RKO (cell line): ENCODE results near the gene POU3F2.

Experiments
- DNase-seq: peaks from one replicate; pipeline ENCODE4 v3.0.0-alpha.2; 2016; ENCODE audit warnings: low spot score

Gene POU3F2

DNA sequence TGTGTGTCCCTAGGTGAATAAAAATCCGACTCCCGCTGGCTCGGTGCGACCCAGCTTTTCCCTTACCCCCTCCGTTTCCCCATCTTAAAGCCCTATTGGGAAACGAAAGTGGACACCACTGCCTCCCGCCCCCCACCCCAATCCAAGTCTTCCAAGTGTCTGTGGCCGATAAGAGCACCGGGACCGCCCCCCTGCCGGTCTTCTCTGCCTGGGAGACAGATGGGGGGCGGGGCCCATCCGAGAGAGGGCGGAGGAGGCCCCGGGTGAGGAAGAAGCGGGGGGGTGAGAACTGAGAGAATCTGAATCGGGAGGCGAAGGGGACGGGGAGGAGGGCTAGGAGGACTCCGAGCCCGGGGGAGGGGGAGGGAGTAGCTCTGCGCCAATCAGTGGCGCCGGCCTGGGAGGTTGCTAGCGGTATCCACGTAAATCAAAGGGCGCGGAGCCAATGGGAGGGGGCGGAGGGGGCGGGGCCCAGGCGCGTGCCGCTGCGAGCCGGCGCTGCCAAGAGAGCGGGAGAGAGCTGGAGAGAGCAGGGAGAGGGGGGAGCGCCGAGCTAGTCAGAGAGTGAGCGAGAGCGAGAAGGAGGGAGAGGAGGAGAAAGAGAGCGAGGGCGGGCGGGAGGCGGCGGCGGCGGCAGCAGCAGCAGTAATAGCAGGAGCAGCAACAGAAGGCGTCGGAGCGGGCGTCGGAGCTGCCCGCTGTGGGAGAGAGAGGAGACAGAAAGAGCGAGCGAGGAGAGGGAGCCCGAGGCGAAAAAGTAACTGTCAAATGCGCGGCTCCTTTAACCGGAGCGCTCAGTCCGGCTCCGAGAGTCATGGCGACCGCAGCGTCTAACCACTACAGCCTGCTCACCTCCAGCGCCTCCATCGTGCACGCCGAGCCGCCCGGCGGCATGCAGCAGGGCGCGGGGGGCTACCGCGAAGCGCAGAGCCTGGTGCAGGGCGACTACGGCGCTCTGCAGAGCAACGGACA, at the start of gene POU3F2:
Gene POU3F2, plus strand, starts transcription at position 515 of the 972 bp plus-strand sequence. Its CDS starts 300 bp downstream, at position 815.
- no peak for DNase-seq

DNA sequence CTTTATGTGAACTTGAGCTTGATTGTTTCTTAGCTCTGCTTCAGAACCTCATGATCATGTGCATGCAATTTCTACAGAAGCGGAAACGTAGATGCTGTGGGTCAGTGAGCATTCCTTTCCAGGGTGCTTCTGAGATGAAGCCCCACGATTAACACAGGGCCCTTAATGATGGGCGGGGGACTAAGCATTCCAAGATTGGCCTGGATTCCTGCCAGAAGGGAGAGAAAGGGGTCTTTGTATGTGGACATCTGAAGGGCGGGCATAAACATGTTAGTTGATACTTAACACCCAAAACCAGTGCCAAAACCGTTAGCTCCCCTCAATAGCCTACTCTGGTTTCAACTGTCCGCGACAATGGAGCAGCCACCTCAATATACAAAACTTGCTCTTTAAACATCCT, 46.9 kb upstream of the POU3F2 start:
- DNase-seq, result no peak

DNA sequence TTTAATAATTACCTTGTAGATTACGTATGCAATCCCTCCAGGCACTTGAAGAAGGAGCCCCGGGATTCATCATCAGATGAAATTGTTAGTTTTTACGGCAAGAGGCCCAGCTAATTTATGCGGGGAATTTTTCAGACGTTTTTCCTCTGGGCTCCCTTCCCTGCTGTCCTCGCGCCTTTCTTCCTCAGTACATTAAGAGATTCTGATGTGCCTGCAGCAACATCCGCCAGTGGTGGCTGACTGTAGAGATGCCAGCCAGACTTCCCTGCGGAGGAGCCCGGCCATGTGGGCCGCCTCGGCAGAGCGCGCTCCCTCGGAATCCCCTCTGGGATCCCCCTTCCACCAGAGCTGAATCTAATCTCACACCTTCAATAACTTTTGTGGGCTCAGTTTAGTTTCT, 46.4 kb upstream of the POU3F2 start:
- no peak for DNase-seq

DNA sequence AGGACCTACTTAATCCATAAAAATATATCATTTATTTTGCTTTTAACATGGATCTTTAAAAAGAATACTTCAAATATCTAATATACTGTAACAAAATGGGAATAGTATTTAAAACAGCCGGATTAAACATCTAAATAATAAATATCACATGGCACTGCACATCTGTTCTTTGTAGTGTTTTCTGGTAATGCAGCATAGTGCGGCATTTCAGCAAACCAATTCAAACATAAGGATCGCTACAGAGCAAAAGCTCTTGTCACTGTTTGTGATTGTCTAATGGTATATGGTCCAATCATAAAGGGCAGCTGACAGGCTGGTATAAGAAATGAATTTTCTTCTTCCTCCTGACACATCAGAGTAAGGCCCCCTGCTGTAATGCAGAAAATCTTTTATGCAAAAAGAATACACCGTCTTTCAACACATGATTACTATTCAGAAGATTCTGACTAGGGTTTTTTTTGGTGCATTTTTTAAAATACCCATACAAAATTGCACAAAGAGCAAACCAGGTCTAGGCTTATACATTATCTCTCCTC, 40.0 kb upstream of the POU3F2 start:
- no peak for DNase-seq

DNA sequence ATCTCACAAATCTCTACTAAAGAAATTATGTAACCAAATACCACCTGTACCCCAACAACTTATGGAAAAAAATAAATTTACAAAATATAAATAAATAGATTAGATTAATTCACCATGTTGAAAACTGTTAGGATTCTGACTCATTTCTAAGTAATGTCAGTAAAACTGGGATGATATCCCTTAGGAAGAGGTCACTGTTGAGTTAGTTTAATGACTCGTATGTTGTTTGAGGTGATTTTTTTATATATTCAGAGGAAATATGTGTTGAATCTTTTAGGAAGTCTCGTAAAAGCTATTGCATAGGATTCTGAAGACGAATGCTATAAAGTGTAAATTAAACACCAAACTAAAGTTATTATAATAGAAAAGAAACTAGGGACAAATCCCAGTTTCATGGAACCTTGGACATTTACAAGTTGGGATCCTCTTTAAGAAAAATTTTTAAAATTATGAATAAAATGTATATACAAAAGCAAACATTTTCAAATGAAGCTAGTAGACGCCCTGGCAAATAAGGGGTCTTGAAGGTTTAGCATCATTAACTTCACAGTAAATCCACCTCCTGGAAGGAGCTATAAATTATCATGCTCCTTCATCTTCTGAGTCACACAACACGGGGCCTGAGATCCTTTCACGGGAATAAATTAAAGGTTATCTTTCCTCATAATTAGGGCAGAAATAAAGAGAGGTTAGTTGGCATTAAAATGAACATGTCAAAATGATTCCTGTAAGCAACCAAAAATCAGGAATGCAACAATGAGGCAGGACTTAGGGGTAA, 37.0 kb upstream of the POU3F2 start:
- DNase-seq, result peak; percentile 1

DNA sequence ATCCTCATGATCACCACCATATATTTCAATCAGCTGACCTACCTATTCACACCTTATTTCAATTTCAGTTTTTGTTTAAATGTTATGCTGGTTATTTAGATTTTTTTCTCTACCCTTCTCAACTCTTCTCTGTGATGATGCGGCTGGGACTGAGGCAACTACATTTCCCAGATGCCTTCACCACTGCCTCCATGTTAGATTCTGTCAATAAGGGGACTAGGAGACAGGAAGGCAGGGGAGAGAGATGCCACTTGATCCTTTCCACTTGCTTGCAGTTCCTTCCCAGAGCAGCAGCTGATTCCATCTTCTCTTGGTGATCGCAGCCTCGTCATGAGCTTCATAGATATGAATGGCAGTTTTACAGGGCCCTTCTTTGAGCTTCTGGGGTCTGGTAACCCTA, 33.5 kb upstream of the POU3F2 start:
- DNase-seq, result no peak

DNA sequence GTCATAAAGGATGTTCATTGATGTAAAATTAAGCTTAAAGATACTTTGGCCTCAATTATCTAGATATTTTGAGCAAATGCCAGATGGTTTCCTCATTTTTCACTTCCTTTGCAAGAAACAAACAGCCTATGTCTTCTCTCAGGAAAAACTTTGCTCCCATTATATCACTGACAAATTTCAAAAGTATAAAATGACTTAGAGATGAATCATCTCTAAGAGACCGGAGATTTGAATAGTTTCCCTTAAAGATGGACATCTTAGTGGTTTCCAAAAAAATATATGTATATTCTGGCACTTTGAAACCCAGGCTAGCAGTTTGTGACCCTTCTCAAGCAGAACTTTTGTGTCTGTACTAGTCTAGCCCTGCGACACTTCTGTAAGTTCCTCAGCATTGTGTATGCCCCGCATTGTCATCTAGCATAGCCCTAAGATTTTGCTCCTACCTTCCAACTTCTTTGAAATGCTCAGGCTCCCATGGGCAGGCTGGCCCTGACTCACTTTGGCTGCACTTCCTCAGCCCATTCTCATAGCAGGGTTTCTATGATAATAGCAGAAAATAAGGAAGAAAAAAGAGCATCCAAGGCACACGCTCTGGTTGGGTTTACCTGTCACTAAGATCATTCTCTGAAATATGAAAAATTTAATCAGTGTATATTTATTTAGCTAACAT, 25.7 kb upstream of the POU3F2 start:
- DNase-seq, result peak; percentile 5

DNA sequence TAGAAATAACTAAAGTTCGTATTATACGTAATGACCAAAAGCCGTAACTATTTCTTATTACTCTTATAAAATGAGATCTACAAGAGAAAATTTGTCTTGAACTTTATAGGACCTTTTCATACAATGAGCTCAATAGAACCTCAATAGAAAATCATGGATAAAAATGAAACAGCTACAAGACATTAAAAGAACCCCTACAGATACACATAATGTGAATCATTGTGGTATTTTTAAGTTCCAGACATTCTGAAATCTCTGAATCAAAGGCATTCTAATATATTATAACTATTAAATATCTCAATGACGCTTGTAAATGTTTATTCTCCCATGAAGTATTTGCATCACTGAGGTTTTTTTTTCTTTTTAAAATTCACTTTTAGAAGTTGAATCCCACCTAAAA, 22.2 kb upstream of the POU3F2 start:
- DNase-seq, result no peak

DNA sequence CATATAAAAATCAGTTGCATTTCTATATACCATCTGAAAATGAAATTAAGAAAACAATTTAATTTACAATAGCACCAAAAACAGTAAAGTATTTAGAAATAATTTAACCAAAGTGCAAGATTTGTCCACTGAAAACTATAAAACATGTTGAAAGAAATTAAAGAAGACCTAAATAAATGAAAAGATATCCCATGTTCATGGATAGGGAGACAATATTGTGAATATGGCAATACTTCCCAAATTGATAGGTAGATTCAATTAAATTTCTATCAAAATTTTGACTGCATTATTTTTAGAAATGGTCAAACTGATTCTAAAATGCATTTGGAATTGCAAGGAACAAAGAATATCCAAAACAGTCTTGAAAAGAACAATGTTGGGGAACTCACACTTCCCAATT, 17.6 kb upstream of the POU3F2 start:
- no peak for DNase-seq

DNA sequence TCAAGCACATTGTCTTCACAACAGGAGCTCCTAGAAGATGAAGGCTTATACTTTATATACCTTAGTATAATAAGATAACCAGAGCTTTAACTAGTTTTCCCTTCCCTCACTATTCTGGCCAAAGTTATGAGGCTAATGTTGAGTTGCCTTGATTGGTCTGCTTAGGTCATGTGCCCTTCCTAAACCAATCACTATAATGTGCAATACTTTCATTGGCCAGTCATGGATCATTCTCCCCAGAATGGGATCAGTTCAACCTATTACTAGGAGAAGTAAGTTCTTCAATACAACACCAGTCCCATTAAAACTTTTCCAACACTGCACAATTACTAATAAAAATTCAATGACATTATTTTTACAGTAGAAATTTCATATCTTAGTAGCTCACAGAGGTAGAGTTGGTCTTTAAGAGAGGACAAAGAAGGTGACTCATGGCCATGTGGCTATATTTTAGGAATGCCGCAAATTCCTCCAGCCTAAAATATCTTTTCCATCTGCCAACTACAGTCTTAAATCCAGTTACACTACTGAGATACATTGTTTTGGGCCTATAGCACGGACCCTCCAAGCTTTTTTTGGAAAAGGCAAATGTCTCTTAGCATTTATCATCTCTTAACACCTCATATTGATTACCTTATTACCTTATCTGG, 12.5 kb upstream of the POU3F2 start:
- DNase-seq, result no peak

DNA sequence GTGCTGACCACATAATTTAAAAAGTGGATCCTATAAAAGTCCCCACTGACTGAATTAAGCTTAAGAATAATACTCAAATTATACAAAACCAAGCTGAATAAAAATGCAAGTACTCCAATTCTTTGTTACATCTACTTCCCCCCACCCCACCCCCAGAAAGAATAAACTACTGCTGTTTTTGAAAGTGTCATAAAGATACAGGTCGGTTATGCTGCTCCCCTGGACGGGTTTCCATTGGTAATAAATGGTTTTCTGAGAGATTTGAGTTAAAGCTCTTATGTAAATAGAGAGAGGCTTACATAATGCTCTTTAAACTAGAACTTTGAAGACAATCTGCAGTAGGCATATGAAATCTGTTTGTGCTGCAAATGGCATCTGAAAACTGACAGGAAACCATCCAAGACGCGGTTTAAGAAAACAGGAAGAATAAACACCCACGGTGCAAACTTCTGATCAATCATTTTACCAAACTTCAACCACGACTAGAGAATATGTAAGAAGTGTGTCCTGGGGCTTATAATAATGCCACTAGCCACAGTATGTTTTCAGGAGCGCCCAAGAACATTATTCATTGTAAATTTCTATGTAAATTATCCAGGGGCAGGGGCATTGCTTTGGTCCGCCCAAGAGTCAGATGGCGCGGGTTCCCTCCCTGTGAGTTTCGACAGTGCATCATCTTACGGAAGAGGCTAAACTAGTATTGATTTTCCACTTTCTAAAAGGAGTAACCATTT, 10.8 kb upstream of the POU3F2 start:
- DNase-seq, result no peak

DNA sequence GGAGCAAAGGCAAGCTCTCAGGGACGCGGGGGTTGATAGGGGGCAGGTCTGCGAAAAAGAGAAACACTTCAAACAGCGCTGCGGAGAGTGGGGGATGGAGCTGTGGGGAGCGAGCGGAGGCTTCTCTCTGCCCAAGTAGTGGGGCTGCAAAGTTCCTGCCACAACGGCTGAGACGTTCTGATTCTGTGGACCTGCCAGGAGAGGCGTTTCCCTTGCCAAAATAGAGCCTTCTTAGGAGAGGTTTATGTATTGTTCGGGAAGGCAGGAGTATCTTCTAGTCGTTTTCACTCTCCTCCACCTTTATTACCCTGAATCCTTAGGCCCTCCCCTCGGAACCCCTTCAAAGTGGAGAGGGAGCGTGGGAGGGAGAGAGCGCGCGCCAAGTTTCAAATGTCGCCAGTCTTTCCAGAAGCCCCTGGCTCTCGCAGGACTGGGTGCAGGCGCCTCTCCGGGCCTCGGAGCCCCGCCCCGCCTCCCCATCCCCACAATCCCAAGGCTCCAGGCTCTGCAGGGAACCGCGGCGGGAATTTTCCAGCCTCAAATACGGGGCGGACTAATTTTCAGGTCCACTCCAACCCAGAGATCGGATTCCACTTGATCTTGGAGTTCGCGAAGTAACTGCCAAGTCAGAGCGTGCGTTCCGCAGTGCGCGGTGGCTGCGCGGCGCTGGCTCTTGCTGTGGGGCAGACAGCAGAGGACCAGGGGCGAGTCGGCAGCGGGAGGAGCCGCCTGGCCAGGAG, 10.0 kb upstream of the POU3F2 start:
- no peak for DNase-seq

DNA sequence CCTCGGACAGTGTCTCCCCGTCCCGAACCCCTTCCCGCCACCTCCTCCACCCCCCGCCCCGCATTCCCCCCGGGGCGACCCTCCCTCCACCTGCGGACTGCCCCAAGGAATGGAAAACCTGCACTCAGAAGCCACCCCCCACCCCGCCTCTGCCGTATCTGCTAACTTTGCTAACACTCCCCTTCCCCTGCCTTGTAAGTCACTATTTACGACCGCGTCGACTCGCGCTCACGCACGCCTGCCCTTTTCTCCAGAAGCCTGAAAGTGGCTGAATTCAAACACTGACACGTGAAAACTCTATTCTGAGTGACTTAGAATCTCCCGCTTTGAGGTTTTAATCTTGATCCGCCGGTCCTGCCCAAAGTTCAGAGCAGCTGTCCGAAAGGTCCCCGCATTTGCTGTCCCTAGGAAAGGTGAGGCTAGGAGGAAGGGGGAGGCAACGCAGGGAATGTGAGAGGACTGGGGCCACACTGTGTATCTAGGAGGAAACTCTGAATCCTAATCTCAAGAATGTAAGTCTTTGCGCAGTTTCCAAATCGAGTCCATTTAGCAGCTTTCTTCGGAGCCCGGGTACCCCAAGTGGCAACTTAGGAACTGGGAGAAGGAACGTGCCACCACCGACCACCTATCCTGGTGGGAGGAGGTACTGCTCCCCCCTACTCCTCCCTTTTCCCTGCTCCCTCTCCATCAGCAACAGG, 9.3 kb upstream of the POU3F2 start:
- DNase-seq, result no peak

DNA sequence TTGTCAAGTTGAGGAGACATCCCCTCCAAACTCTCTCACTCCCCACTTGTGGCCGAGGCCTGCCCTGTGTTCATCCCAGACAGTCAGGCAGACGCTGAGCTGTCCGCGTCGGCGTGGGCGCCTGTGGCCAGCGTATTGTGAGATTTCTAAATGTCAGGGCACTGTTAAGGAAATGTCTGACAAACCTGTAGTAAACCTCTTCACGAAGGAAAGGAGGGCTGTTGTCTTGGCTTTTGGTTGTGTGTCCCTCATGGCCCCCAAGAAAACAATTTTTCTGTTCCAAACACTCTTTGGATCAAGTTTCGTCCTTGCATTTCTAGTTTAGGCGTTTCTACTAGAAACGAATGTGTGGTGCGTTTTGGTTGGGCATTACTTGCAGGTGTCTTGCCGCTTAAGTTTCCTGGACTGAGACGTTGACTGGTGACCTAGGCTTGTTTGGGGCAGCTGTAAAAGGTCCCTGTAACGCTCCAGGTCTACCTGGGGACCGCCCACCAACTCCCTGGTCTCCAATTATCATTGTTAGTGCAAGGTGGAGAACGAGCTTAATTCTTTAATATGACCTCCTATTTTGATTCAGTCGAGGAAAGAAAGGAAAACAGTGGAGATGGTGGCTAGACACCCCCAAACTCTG, 8.7 kb upstream of the POU3F2 start:
- no peak for DNase-seq

DNA sequence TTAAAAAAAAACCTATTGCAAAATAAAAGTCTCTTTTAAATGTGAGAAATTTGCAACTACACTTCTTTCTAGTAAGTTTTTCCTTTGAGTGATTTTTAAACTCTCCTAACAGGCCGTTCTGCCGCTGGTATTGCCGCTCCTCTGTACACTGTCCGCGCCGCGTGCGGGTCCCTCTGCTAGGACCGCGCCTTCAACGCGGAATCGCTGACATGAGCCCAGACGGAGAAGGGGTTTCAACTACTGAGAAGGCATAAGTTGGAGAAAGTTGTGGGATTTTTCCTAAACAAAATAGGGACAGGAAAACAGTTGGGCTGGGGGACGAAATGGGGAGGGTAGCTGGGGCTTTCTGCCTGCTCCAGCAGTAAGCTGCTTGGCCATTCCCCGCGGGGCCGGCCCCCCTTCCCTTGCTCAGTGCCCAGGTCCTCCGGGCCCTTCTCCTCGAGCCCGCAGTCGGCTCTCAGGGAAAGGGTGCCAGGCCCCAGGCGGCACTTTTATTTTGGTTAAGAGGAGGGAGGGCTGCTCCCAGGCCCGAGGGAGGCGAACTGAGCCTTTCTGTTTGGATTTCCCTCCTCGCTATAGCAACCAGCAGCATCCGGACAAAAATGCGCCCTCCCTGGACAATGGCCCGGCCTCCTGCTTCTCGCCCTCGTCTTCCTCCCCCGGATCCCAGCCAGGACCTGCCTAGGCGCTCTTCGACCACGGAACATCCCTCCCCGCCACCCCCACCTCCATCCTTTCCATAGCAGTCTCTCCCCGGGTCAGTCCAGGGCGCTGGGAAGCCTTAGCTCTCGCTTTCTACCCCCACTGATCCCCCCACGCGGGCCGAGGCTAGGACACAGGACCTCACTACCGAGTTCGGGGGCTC, 6.8 kb upstream of the POU3F2 start:
- no peak for DNase-seq

DNA sequence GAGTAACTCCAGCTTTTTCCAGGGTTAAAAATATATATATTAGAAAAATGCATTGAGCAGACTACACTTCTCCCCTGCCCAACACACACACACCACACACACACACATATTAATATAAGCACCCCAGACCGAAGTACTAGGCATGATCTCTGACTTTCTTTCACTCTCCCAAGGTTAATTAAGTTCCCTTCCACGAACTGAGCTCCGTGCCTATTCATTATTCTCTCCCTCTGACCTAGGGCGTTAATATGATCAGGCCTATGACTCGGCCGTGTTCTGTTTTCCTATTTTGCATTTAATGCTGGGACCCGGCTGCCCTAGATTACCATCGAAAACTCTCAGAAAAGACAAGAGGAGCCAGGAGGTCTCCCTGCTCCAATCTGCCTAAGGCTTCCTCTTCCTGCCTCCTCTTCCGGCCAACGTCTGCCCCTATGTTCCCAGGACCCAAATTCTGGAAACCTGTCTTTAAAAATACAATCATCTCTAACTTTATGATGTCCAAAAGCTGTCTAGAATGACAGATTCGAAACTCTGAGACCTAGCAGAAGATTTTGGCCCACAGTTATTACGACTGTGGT, 6.1 kb upstream of the POU3F2 start:
- no peak for DNase-seq

DNA sequence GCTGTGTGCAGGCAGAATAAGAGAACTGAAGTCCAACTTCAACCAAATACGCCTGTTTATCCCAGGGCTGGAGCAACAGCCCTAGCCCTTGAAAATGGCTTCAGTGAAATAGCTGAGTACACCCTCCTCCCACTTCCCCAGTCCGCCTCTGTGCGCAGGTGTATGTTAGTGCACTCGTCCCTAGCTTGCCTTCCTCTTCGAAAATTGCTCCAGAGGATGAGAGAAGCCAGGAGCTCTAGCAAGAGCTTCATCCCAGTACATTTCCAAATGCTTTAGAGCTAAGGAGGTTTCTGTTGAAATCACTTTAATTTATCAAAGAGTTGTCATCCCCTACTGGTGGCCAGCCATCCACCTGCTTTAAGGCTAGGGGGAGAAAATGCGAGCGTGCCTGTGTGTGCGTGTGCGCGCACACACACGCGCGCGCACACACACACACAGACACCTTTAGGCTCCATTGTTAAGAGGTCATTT, 5.4 kb upstream of the POU3F2 start:
- DNase-seq, result no peak

DNA sequence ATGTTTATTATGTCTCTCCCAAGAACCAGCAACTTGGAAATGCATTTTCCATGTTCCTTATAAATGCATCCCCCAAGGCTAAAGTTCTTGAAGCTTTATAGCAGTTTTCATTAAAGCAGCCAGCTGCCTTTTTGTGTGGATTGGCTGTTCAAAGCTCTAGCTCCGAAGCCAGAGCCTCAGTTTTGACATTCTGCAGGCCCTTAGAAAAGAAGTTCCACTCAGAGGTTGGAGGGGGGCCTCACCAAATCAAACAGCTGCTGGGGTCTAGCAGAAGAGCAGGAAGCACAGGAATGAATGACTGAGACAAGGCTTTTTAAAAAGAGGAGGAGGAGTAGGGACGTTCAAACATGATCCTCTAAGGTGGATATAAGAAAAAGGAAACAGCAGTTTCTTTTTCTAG, 4.2 kb upstream of the POU3F2 start:
- no peak for DNase-seq
